ENCODE measurements around the gene MT1F. TPM values are rescaled to one million over a fixed set of nuclear protein-coding genes. Genes with fewer than 3 reads are reported as not detected.

MT1F gene
- total and polyA plus RNA-seq, 2 donors from 2014 or later = 53.3 to 312 TPM

GRCh38 chr16:56691885-56692284 lies 34.1 kb downstream of the MT1F start:
- FAIRE-seq (no peak), DNase-seq (peak in 4 of 5 donors; percentile 32 to 72 (median 45))
- H3K9me3 ChIP-seq (ENCODE audit: control insufficient read depth in 2 of 3, insufficient read depth in 1 of 3, low read length in 3 of 3) = peaks cover 0 to 1% (median 0%) of the 10 kb centered on the region in 3 donors
- H3K27ac ChIP-seq (ENCODE audit: low read depth in 2 of 2, low read length in 2 of 2) = no peak overlapping the region
- no peaks in the 10 kb centered on the region for H3K4me1 ChIP-seq (ENCODE audit: control insufficient read depth in 2 of 3, insufficient read depth in 2 of 3, low read depth in 1 of 3, low read length in 3 of 3)
- no peaks in the 10 kb centered on the region for H3K27me3 ChIP-seq (ENCODE audit: control insufficient read depth, insufficient read depth, low read length)
- H3K9ac ChIP-seq (ENCODE audit: low read length in 3 of 3) = no peak overlapping the region
- intact Hi-C loops (cut with DNase I) = no loop called here
- TF ChIP-seq, protein P1, sequence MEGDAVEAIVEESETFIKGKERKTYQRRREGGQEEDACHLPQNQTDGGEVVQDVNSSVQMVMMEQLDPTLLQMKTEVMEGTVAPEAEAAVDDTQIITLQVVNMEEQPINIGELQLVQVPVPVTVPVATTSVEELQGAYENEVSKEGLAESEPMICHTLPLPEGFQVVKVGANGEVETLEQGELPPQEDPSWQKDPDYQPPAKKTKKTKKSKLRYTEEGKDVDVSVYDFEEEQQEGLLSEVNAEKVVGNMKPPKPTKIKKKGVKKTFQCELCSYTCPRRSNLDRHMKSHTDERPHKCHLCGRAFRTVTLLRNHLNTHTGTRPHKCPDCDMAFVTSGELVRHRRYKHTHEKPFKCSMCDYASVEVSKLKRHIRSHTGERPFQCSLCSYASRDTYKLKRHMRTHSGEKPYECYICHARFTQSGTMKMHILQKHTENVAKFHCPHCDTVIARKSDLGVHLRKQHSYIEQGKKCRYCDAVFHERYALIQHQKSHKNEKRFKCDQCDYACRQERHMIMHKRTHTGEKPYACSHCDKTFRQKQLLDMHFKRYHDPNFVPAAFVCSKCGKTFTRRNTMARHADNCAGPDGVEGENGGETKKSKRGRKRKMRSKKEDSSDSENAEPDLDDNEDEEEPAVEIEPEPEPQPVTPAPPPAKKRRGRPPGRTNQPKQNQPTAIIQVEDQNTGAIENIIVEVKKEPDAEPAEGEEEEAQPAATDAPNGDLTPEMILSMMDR (IDR thresholded peaks at IDR 0.05; ENCODE audit: borderline replicate concordance, extremely low read depth, insufficient read depth) = no peak
- H3K36me3 ChIP-seq (ENCODE audit: control insufficient read depth in 2 of 3, insufficient read depth in 3 of 3, low read length in 3 of 3) = no peaks in the 10 kb centered on the region
- no peak overlapping the region for H3K4me3 ChIP-seq (ENCODE audit: low read length in 3 of 3)

DNA sequence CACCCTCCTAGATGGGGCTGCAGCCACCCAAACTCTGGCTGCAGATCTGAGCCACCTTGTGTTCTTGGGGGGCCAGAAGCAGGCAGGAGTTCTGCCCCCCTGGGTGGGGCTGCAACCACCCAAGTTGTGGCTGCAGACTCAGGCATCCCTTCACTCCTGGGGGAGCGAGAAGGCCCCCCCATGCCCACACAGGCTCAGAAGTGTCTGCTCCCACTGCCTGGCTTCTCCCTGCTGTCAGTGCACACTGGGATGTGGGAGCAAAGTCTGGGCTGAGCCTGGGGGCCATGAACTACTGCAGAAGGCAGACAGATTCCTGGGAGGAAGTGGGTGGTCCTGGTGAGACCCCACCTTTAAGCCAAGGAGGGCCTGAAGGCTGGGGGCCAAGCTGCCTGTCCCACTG lies 37.5 kb downstream of the MT1F start:
- FAIRE-seq (no peak), DNase-seq (no peak)
- no peak overlapping the region for H3K4me3 ChIP-seq (ENCODE audit: low read length in 3 of 3)
- no peaks in the 10 kb centered on the region for H3K4me1 ChIP-seq (ENCODE audit: control insufficient read depth in 2 of 3, insufficient read depth in 2 of 3, low read depth in 1 of 3, low read length in 3 of 3)
- intact Hi-C loops (cut with DNase I) = no loop called here
- H3K9ac ChIP-seq (ENCODE audit: low read length in 3 of 3) = no peak overlapping the region
- no peak overlapping the region for H3K27ac ChIP-seq (ENCODE audit: low read depth in 2 of 2, low read length in 2 of 2)
- no peaks in the 10 kb centered on the region for H3K27me3 ChIP-seq (ENCODE audit: control insufficient read depth, insufficient read depth, low read length)
- no peaks in the 10 kb centered on the region for H3K36me3 ChIP-seq (ENCODE audit: control insufficient read depth in 2 of 3, insufficient read depth in 3 of 3, low read length in 3 of 3)
- peaks cover 0 to 1% (median 0%) of the 10 kb centered on the region in 3 donors for H3K9me3 ChIP-seq (ENCODE audit: control insufficient read depth in 2 of 3, insufficient read depth in 1 of 3, low read length in 3 of 3)
- TF ChIP-seq, protein P1 (IDR thresholded peaks at IDR 0.05; ENCODE audit: borderline replicate concordance, extremely low read depth, insufficient read depth) = no peak

DNA sequence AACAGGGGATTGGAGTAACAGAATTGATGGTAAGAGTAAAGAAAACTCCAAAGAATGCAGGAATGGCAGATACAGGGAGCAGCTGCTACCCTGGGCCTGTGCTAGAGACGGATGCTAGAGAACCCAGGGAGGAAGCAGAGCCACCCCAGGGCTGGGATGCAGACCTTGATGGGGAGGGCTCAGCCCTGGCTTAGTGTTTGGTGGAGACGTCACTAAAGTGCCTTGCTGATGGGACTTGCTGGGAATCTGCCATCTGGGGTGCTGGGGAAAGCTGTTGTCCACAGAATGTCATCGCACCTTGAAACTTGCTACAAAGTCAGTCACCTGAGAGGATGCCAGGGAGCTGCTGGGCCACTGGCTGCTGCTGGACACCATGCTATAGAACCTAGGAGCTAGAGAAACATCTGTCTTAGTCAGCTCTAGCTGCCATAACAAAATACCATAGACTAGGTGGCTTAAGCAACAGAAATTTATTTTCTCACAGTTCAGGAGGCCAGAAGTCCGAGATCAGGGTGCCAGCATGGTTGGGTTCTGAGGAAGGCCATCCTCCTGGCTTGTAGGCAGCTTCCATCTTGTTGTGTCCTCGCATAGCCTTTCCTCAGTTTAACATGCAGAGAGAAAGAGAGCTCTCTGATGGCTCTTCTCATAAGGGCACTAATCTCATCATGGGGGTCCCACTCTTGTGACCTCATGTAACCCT lies 39.8 kb downstream of the MT1F start:
- FAIRE-seq (no peak), DNase-seq (no peak)
- no peak overlapping the region for H3K9ac ChIP-seq (ENCODE audit: low read length in 3 of 3)
- H3K27ac ChIP-seq (ENCODE audit: low read depth in 2 of 2, low read length in 2 of 2) = no peak overlapping the region
- H3K36me3 ChIP-seq (ENCODE audit: control insufficient read depth in 2 of 3, insufficient read depth in 3 of 3, low read length in 3 of 3) = no peaks in the 10 kb centered on the region
- no peaks in the 10 kb centered on the region for H3K27me3 ChIP-seq (ENCODE audit: control insufficient read depth, insufficient read depth, low read length)
- TF ChIP-seq, protein P1 (IDR thresholded peaks at IDR 0.05; ENCODE audit: borderline replicate concordance, extremely low read depth, insufficient read depth) = no peak
- intact Hi-C loops (cut with DNase I) = no loop called here
- no peaks in the 10 kb centered on the region for H3K9me3 ChIP-seq (ENCODE audit: control insufficient read depth in 2 of 3, insufficient read depth in 1 of 3, low read length in 3 of 3)
- H3K4me3 ChIP-seq (ENCODE audit: low read length in 3 of 3) = no peak overlapping the region
- H3K4me1 ChIP-seq (ENCODE audit: control insufficient read depth in 2 of 3, insufficient read depth in 2 of 3, low read depth in 1 of 3, low read length in 3 of 3) = no peaks in the 10 kb centered on the region
